Neural cell (in vitro differentiated cells): ENCODE results near the gene TMPRSS6.

Experiments
- CTCF ChIP-seq: fragments of 450-650 bp; IDR thresholded peaks from 2 replicates; pipeline ENCODE4 v1.5.1; 2014; ENCODE audit warnings: antibody characterized with exemption, mild to moderate bottlenecking, moderate library complexity; ENCODE audit not compliant: poor library complexity, severe bottlenecking
- POLR2AphosphoS5 ChIP-seq: IDR thresholded peaks from 2 replicates; pipeline ENCODE4 v1.6.1; 2012
- REST ChIP-seq: IDR thresholded peaks from 2 replicates; pipeline ENCODE4 v1.6.1; 2012; ENCODE audit warnings: borderline replicate concordance

- TF ChIP-seq CTCF (no peak), REST (no peak), POLR2AphosphoS5 (no peak)
These were observed 16.5 kb downstream of the TMPRSS6 start for GRCh38 chr22:37092997-37093396.
